B cell (primary cell): ENCODE results near the gene MLANA. TPM values are rescaled to one million over a fixed set of nuclear protein-coding genes. Genes with fewer than 3 reads are reported as not detected.

Experiments used
- ATAC-seq: fragments of 200-7000 bp; cut with Tn5 transposase; one replicate; pipeline ENCODE4 v1.10.0; 2021; ENCODE audit warnings: low read depth, mild to moderate bottlenecking, moderate number of reproducible peaks, moderate library complexity
- CTCF ChIA-PET: fragments of 350-600 bp; sonication (Branson Sonifier 250); formaldehyde crosslinking; loops from one replicate; lab custom pipeline; 2021; ENCODE audit warnings: antibody characterized with exemption, inconsistent platforms; lab: Charles Lee
- POLR2A ChIA-PET: fragments of 350-600 bp; sonication (Branson Sonifier 250); formaldehyde crosslinking; loops from one replicate; lab custom pipeline; 2021; ENCODE audit warnings: antibody characterized with exemption; lab: Charles Lee
- DNase-seq: peaks from one replicate; pipeline ENCODE4 v3.0.0; 2013
- H2AFZ ChIP-seq: 2 replicates; pipeline ENCODE4 v1.6.1; 2012; ENCODE audit warnings: mild to moderate bottlenecking, low read depth, low read length; ENCODE audit not compliant: insufficient read depth, poor library complexity, severe bottlenecking
- H3K27ac ChIP-seq, 2 donors: 1 replicate in 1 of 2; 2 replicates in 1 of 2; pipeline ENCODE4 v1.5.1; 2012 to 2013; ENCODE audit warnings: low read length in 2 of 2, mild to moderate bottlenecking in 2 of 2, moderate library complexity in 1 of 2
- H3K27me3 ChIP-seq, 4 experiments: fragments of 200-600 bp in 1 of 4; sonication (generic) in 1 of 4; replicated peaks in 1 of 4; 1 replicate in 2 of 4; 2 replicates in 2 of 4; pipeline versions ENCODE4 v1.6.1 to v1.7.0; 2013 to 2016; ENCODE audit warnings: low read length in 3 of 4, mild to moderate bottlenecking in 2 of 4, mixed read lengths in 1 of 4, moderate library complexity in 1 of 4; ENCODE audit not compliant: insufficient read depth in 4 of 4, control insufficient read depth in 3 of 4; ENCODE audit errors: control extremely low read depth in 1 of 4
- H3K36me3 ChIP-seq, 2 experiments: replicated peaks in 1 of 2; 1 replicate in 1 of 2; 2 replicates in 1 of 2; pipeline versions ENCODE4 v1.6.1 to v1.7.1; 2013; ENCODE audit warnings: low read length in 1 of 2; ENCODE audit not compliant: insufficient read depth in 2 of 2, control insufficient read depth in 1 of 2; ENCODE audit errors: control extremely low read depth in 1 of 2, extremely low read depth in 1 of 2
- H3K4me1 ChIP-seq, 2 donors: fragments of 200-600 bp in 1 of 2; sonication (generic) in 1 of 2; 1 replicate in 1 of 2; 2 replicates in 1 of 2; pipeline versions ENCODE4 v1.5.1 to v1.6.1; 2013 to 2017; ENCODE audit warnings: low read length in 2 of 2; ENCODE audit not compliant: control insufficient read depth in 2 of 2, insufficient read depth in 2 of 2
- H3K4me2 ChIP-seq: replicated peaks from 2 replicates; pipeline ENCODE3; 2012; ENCODE audit warnings: mild to moderate bottlenecking, low read depth, low read length; ENCODE audit not compliant: poor library complexity, severe bottlenecking
- H3K4me3 ChIP-seq, 5 experiments: fragments of 200-600 bp in 1 of 5; sonication (generic) in 1 of 5; 1 replicate in 3 of 5; 2 replicates in 2 of 5; pipeline versions ENCODE4 v1.5.1 to v1.7.0; 2011 to 2016; ENCODE audit warnings: low read length in 4 of 5, mild to moderate bottlenecking in 4 of 5, low read depth in 2 of 5, control low read depth in 1 of 5, moderate library complexity in 1 of 5; ENCODE audit not compliant: insufficient read depth in 1 of 5; ENCODE audit errors: control extremely low read depth in 1 of 5, extremely low read depth in 1 of 5
- H3K79me2 ChIP-seq: fragments of 200-600 bp; sonication (generic); one replicate; pipeline ENCODE4 v1.6.0; 2016; ENCODE audit warnings: low read length; ENCODE audit not compliant: control insufficient read depth, insufficient read depth
- H3K9ac ChIP-seq: fragments of 200-600 bp; sonication (generic); 2 replicates; pipeline ENCODE4 v1.6.1; 2017; ENCODE audit warnings: mild to moderate bottlenecking, low read length, moderate library complexity
- H3K9me3 ChIP-seq, 3 donors: one replicate each; pipeline versions ENCODE4 v1.6.1 to v1.7.1; 2013; ENCODE audit warnings: low read length in 2 of 3; ENCODE audit not compliant: control insufficient read depth in 2 of 3, insufficient read depth in 1 of 3; ENCODE audit errors: control extremely low read depth in 1 of 3
- H4K20me1 ChIP-seq: 2 replicates; pipeline ENCODE4 v1.6.0; 2012; ENCODE audit warnings: mild to moderate bottlenecking, low read length; ENCODE audit not compliant: insufficient read depth, control insufficient read depth, poor library complexity, severe bottlenecking
- H3K27ac Mint-ChIP-seq: one replicate; pipeline ENCODE4 v1.8.0; 2021; ENCODE audit warnings: mixed read lengths
- H3K27me3 Mint-ChIP-seq: one replicate; pipeline ENCODE4 v1.8.0; 2021; ENCODE audit warnings: mixed read lengths
- H3K4me1 Mint-ChIP-seq: one replicate; pipeline ENCODE4 v1.8.0; 2021; ENCODE audit warnings: mixed read lengths
- H3K4me3 Mint-ChIP-seq: one replicate; pipeline ENCODE4 v1.8.0; 2021; ENCODE audit warnings: mixed read lengths
- H3K9me3 Mint-ChIP-seq: one replicate; pipeline ENCODE4 v1.8.0; 2022; ENCODE audit warnings: mixed read lengths; ENCODE audit not compliant: insufficient read depth
- EZH2 ChIP-seq: IDR thresholded peaks from 2 replicates; pipeline ENCODE4 v1.6.1; 2012; ENCODE audit warnings: borderline replicate concordance, low read depth, mild to moderate bottlenecking, moderate library complexity, low read length; ENCODE audit not compliant: insufficient read depth, poor library complexity, severe bottlenecking
- WGBS: methylation state at CpG from one replicate; pipeline ENCODE4 v1.1.5; 2013; ENCODE audit warnings: missing lambda C conversion rate; ENCODE audit not compliant: insufficient coverage; 5-methylcytosine and 5-hydroxymethylcytosine counted together
- intact Hi-C: fragments of 100-400 bp; cut with micrococcal nuclease; formaldehyde crosslinking; loops from one replicate; pipeline ENCODE4 v1.10.0; 2022
- polyA plus RNA-seq: library from polyadenylated mRNA; depleted of rRNA; stranded (reverse); fragments of >200 nt; gene quantifications from 2 replicates; pipeline ENCODE4 v1.2.3, GENCODE V29; 2012
- total RNA-seq, 2 donors: library from RNA; stranded (reverse); fragments of 120-200 nt in 1 of 2; gene quantifications; 1 replicate in 1 of 2; 2 replicates in 1 of 2; pipeline versions ENCODE4 v1.2.3 to v1.2.4, GENCODE V29; 2013 to 2022
- TF ChIP-seq, protein P1 (sequence below): fragments of 200-600 bp; IDR thresholded peaks from one replicate; pipeline ENCODE4 v1.8.0; 2022; ENCODE audit warnings: antibody characterized with exemption, mild to moderate bottlenecking

Gene MLANA
- total and polyA plus RNA-seq, 2 donors (not counting 1 experiment from before 2014, with no cell fraction given), result not detected

- Histone ChIP-seq H2AFZ (no peak overlapping the region), H3K79me2 (no peaks in the 10 kb centered on the region), H3K27me3 (no peaks in the 10 kb centered on the region), H3K4me3 (no peak overlapping the region), H3K27ac (no peak overlapping the region), H3K4me1 (no peaks in the 10 kb centered on the region), H3K9ac (no peak overlapping the region), H4K20me1 (no peaks in the 10 kb centered on the region), H3K9me3 (no peaks in the 10 kb centered on the region), H3K36me3 (peaks cover 6 to 10% of the 10 kb centered on the region in 2 experiments), H3K4me2 (no peak overlapping the region)
- no peak for DNase-seq
- 60% methylated on average over 1 of the region's 1 CpG for WGBS
- no peak for ATAC-seq
- no peaks in the 10 kb centered on the region for H3K9me3 Mint-ChIP-seq
- TF ChIP-seq EZH2, result no peak
- TF ChIP-seq, protein P1, sequence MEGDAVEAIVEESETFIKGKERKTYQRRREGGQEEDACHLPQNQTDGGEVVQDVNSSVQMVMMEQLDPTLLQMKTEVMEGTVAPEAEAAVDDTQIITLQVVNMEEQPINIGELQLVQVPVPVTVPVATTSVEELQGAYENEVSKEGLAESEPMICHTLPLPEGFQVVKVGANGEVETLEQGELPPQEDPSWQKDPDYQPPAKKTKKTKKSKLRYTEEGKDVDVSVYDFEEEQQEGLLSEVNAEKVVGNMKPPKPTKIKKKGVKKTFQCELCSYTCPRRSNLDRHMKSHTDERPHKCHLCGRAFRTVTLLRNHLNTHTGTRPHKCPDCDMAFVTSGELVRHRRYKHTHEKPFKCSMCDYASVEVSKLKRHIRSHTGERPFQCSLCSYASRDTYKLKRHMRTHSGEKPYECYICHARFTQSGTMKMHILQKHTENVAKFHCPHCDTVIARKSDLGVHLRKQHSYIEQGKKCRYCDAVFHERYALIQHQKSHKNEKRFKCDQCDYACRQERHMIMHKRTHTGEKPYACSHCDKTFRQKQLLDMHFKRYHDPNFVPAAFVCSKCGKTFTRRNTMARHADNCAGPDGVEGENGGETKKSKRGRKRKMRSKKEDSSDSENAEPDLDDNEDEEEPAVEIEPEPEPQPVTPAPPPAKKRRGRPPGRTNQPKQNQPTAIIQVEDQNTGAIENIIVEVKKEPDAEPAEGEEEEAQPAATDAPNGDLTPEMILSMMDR, result no peak
- no peaks in the 10 kb centered on the region for H3K27me3 Mint-ChIP-seq
- H3K4me1 Mint-ChIP-seq, result no peaks in the 10 kb centered on the region
- H3K4me3 Mint-ChIP-seq, result no peak overlapping the region
- ChIA-PET POLR2A (no interaction called here), CTCF (no interaction called here)
- intact Hi-C loops, result no loop called here
- H3K27ac Mint-ChIP-seq, result no peak overlapping the region
Observed at GRCh38 chr9:5910413-5911057, 19.8 kb downstream of the MLANA start.

DNA sequence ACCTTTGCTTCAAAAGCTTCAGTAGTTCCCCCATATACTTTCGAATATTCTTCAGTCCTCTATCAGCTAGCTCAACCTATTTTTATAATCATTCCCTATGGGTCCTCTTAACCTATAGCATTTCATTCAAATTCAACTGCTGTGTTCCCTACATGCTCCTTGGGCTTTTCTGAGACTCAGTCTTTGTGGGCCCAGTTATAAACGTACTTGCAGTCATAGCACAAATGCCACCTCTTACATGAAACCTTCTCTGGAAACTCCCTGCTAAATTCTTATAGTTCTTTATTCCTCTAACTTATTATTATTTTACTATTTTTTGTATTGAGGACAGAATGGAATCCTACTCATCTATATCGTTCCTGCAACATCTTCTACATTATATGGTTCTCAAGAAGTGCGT lies 24.7 kb downstream of the MLANA start:
- intact Hi-C loops, result no loop called here
- 80% methylated on average over 2 of the region's 4 CpGs for WGBS
- no peak for ATAC-seq

More for the DNA sequence above, 24.7 kb downstream of the MLANA start:
- no peaks in the 10 kb centered on the region for H4K20me1 ChIP-seq
- TF ChIP-seq, protein P1, result no peak
- TF ChIP-seq EZH2, result no peak
- H3K4me3 ChIP-seq, result no peak overlapping the region
- POLR2A ChIA-PET, result no interaction called here
- no peak overlapping the region for H3K9ac ChIP-seq
- no peak overlapping the region for H3K4me2 ChIP-seq
- no peak for DNase-seq
- no peaks in the 10 kb centered on the region for H3K27me3 ChIP-seq
- no peaks in the 10 kb centered on the region for H3K36me3 ChIP-seq
- Mint-ChIP-seq H3K4me1 (no peaks in the 10 kb centered on the region), H3K4me3 (no peak overlapping the region), H3K9me3 (no peaks in the 10 kb centered on the region), H3K27me3 (no peaks in the 10 kb centered on the region), H3K27ac (no peak overlapping the region)
- H3K27ac ChIP-seq, result no peak overlapping the region
- no peaks in the 10 kb centered on the region for H3K9me3 ChIP-seq
- no peaks in the 10 kb centered on the region for H3K79me2 ChIP-seq
- H2AFZ ChIP-seq, result no peak overlapping the region
- CTCF ChIA-PET, result no interaction called here
- no peaks in the 10 kb centered on the region for H3K4me1 ChIP-seq
